Measurements from ENCODE around the gene BTBD7. TPM values are rescaled to one million over a fixed set of nuclear protein-coding genes. Genes with fewer than 3 reads are reported as not detected.

Gene BTBD7
- total and polyA plus RNA-seq, 9 of the 15 experiments (the other 6 are each of a cell fraction or from before 2014, with no cell fraction given), result 2.5 to 12.9 (median 6.2) TPM

DNA sequence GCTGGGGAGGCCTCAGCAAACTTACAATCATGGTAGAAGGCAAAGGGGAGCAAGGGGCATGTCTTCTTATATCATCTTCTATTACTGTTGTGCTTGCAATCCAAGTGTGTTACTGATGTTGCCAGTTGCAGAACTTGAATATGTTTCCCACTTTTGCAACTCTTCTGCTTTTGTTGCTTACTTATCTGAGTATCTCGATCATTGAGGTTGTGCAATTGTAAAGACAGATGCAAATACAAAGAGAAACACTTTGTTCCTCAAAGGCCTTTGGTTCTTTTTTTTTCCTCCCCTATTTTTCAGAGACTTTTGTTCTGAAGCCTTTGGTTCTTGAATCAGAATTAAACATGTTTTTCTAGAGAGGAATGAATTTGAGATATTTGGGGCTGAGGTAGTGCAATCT, 10.4 kb upstream of the BTBD7 start:
- intact Hi-C loops (cut with micrococcal nuclease) (no loop called here), in situ Hi-C loops (cut with MboI) (no loop called here)
- no peak for FAIRE-seq
- H3K9me3 ChIP-seq (replicated peaks; ENCODE audit: control insufficient read depth, insufficient read depth, low read depth, low read length), result no peaks in the 10 kb centered on the region
- H2AFZ ChIP-seq (ENCODE audit: low read depth, low read length), result no peak overlapping the region
- ChIA-PET POLR2A (no interaction called here), CTCF (ENCODE audit: low intra/inter-chr PET ratio) (no interaction called here)
- H4K20me1 ChIP-seq (replicated peaks; ENCODE audit: control insufficient read depth, insufficient read depth, low read length), result no peaks in the 10 kb centered on the region
- no peaks in the 10 kb centered on the region for H3K79me2 ChIP-seq (ENCODE audit: control insufficient read depth, insufficient read depth, low read length)
- BruUV-seq (replicated peaks), result no TSS peak
- H3K27ac ChIP-seq (ENCODE audit: extremely low read depth, low read depth, low read length), result no peak overlapping the region
- no peaks in the 10 kb centered on the region for H3K27me3 ChIP-seq (ENCODE audit: control insufficient read depth in 2 of 2, insufficient read depth in 2 of 2, low read length in 2 of 2)
- H3K9me1 ChIP-seq (ENCODE audit: control insufficient read depth, insufficient read depth, low read length), result no peaks in the 10 kb centered on the region
- no peak overlapping the region for H3K4me2 ChIP-seq (ENCODE audit: insufficient read depth, low read length)
- H3K4me3 ChIP-seq, result no peak overlapping the region
- DNase-seq (ENCODE audit: extremely low read depth in 1 of 4, low spot score in 3 of 4), result no peak
- TF ChIP-seq SRSF9 (IDR thresholded peaks at IDR 0.05; ENCODE audit: borderline replicate concordance, low read depth, low read length), result no peak
- TF ChIP-seq, protein P1, sequence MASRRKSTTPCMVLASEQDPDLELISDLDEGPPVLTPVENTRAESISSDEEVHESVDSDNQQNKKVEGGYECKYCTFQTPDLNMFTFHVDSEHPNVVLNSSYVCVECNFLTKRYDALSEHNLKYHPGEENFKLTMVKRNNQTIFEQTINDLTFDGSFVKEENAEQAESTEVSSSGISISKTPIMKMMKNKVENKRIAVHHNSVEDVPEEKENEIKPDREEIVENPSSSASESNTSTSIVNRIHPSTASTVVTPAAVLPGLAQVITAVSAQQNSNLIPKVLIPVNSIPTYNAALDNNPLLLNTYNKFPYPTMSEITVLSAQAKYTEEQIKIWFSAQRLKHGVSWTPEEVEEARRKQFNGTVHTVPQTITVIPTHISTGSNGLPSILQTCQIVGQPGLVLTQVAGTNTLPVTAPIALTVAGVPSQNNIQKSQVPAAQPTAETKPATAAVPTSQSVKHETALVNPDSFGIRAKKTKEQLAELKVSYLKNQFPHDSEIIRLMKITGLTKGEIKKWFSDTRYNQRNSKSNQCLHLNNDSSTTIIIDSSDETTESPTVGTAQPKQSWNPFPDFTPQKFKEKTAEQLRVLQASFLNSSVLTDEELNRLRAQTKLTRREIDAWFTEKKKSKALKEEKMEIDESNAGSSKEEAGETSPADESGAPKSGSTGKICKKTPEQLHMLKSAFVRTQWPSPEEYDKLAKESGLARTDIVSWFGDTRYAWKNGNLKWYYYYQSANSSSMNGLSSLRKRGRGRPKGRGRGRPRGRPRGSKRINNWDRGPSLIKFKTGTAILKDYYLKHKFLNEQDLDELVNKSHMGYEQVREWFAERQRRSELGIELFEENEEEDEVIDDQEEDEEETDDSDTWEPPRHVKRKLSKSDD (conservative IDR thresholded peaks at IDR 0.05; ENCODE audit: low read length), result no peak
- no peak for TF ChIP-seq NR4A1 (CRISPR knock-in tag; IDR thresholded peaks at IDR 0.05)
- no peak for TF ChIP-seq NR4A1 (tag; IDR thresholded peaks at IDR 0.05)
- no peak for TF ChIP-seq NRF1 (conservative IDR thresholded peaks at IDR 0.05 in 1 of 2, IDR thresholded peaks at IDR 0.05 in 1 of 2)
- TF ChIP-seq ZNF23 (CRISPR knock-in tag; IDR thresholded peaks at IDR 0.05), result no peak
- TF ChIP-seq MTA1 (IDR thresholded peaks at IDR 0.05; ENCODE audit: borderline replicate concordance), result no peak
- H3K4me1 ChIP-seq (replicated peaks in 1 of 2; ENCODE audit: control insufficient read depth in 2 of 2, insufficient read depth in 2 of 2, low read length in 2 of 2), result peaks cover 0 to 8% of the 10 kb centered on the region in 2 experiments; a peak in 2 of 5 replicates
- H3K36me3 ChIP-seq (ENCODE audit: control insufficient read depth, insufficient read depth, low read length), result no peaks in the 10 kb centered on the region
- 0% methylated on average over 1 of the region's 1 CpG for WGBS (ENCODE audit: insufficient coverage, low coverage, missing lambda C conversion rate)
- ATAC-seq, result no peak
- no peak overlapping the region for H3K9ac ChIP-seq (ENCODE audit: insufficient read depth in 1 of 2, low read depth in 2 of 2, low read length in 2 of 2)

Data from K562 (cell line).